Endometrium (tissue), 2 donors: ENCODE results near the gene DYNC1LI2.
"Not testable (repeated sequence)": the region's sequence is repeated elsewhere in the genome, so short reads cannot be mapped to it uniquely, and the experiment has no call there.

ENCODE experiments used
- FAIRE-seq: peaks from 2 replicates; lab custom pipeline; 2012; peaks lifted over from hg19 to GRCh38; lab: Jason Lieb, UNC
- donor health status: control.
- donor health status: control.

Gene DYNC1LI2

GRCh38 chr16:66751303-66751991, at the start of gene DYNC1LI2:
DYNC1LI2 (minus strand) TSS chr16:66751609; CDS start chr16:66751591, 18 bp downstream.
- FAIRE-seq = no peak

- no peak for FAIRE-seq
These were observed 49.4 kb upstream of the DYNC1LI2 start for GRCh38 chr16:66800856-66801255.

- no peak for FAIRE-seq
These were observed 46.8 kb upstream of the DYNC1LI2 start for GRCh38 chr16:66798161-66798560.

GRCh38 chr16:66793984-66794383, 42.6 kb upstream of the DYNC1LI2 start:
- FAIRE-seq = not testable (repeated sequence)

- no peak for FAIRE-seq
These were observed 38.8 kb upstream of the DYNC1LI2 start for GRCh38 chr16:66790130-66790733.

- FAIRE-seq = no peak
These were observed 36.0 kb upstream of the DYNC1LI2 start for GRCh38 chr16:66787427-66787826.

GRCh38 chr16:66786551-66786950, 35.1 kb upstream of the DYNC1LI2 start:
- FAIRE-seq = no peak

GRCh38 chr16:66776457-66776856, 25.0 kb upstream of the DYNC1LI2 start:
- no peak for FAIRE-seq

GRCh38 chr16:66774981-66775380, 23.6 kb upstream of the DYNC1LI2 start:
- FAIRE-seq = no peak

GRCh38 chr16:66758086-66758485, 6.7 kb upstream of the DYNC1LI2 start:
- FAIRE-seq = no peak

GRCh38 chr16:66754819-66755218, 3.4 kb upstream of the DYNC1LI2 start:
- FAIRE-seq = no peak

GRCh38 chr16:66754211-66754610, 2.8 kb upstream of the DYNC1LI2 start:
- FAIRE-seq = no peak

GRCh38 chr16:66752958-66753357, 1.5 kb upstream of the DYNC1LI2 start:
- FAIRE-seq = no peak

GRCh38 chr16:66752379-66752778, 970 bp upstream of the DYNC1LI2 start:
- FAIRE-seq = no peak

- FAIRE-seq = no peak
These were observed 548 bp upstream of the DYNC1LI2 start for GRCh38 chr16:66751992-66752322.

- FAIRE-seq = no peak
These were observed 431 bp downstream of the DYNC1LI2 start for GRCh38 chr16:66751053-66751302.

GRCh38 chr16:66750279-66751052, 943 bp downstream of the DYNC1LI2 start:
- FAIRE-seq = no peak

- FAIRE-seq = no peak
These were observed 4.7 kb downstream of the DYNC1LI2 start for GRCh38 chr16:66746682-66747081.

GRCh38 chr16:66746048-66746447, 5.4 kb downstream of the DYNC1LI2 start:
- no peak for FAIRE-seq

GRCh38 chr16:66741950-66742808, 9.2 kb downstream of the DYNC1LI2 start:
- no peak for FAIRE-seq

GRCh38 chr16:66741169-66741900, 10.1 kb downstream of the DYNC1LI2 start:
- FAIRE-seq = no peak

GRCh38 chr16:66740533-66740932, 10.9 kb downstream of the DYNC1LI2 start:
- FAIRE-seq = no peak
